ENCODE measurements around the gene C10orf67.
"Not testable (repeated sequence)": the region's sequence is repeated elsewhere in the genome, so short reads cannot be mapped to it uniquely, and the experiment has no call there.

The C10orf67 gene

DNA sequence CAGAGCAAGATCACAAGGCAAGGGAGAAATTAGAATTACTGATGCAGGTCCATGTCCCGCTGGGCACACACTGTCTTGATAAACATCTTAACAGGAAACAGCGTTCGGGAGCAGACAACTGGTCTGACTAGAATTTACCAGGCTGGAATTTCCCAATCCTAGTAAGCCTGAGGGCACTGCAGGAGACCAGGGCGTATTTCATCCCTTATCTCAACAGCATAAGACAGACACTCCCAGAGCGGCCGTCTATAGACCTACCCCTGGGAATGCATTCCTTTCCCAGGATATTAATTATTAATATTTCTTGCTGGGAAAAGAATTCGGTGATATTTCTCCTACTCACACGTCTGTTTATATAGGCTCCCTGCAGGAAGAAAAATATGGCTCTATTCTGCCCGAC, 70.4 kb downstream of the C10orf67 start:
- not testable (repeated sequence) for ATAC-seq (replicated peaks; ENCODE audit: extremely low read depth, poor library complexity, severe bottlenecking)

DNA sequence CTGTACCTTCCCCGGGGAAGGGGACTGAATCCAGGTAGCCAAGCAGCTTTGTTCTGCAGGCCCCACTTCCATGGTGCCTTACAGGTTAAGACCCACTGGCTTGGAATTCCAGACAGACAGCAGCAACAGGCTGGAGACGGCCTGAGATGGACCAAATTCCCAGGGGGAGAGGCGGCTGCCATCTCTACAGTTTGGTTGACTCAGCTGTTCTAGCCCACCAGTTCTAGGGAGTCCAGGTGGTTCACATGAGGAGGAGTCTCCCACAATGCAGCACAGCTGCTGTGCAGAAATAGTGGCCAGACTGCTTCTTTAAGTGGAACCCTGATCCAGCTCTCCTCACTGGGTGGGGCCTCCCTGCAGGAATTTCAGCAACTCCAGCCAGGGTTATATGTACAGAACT, 74.1 kb downstream of the C10orf67 start:
- H3K4me1 Mint-ChIP-seq, result no peaks in the 10 kb centered on the region
- ATAC-seq (replicated peaks; ENCODE audit: extremely low read depth, poor library complexity, severe bottlenecking), result no peak
- DNase-seq (ENCODE audit: low spot score in 2 of 2), result no peak
- H3K27ac Mint-ChIP-seq (ENCODE audit: low read depth), result no peak overlapping the region
- peaks cover 5% of the 10 kb centered on the region for H3K9me3 Mint-ChIP-seq
- peaks cover 2% of the 10 kb centered on the region for H3K27me3 Mint-ChIP-seq
- H3K4me3 Mint-ChIP-seq, result no peak overlapping the region
- no peaks in the 10 kb centered on the region for H3K36me3 Mint-ChIP-seq (ENCODE audit: insufficient read depth)

More for the DNA sequence above, 70.4 kb downstream of the C10orf67 start:
- not testable (repeated sequence) for H3K4me3 Mint-ChIP-seq; H3K27ac Mint-ChIP-seq (ENCODE audit: low read depth); DNase-seq (ENCODE audit: low spot score in 2 of 2); H3K4me1 Mint-ChIP-seq; H3K36me3 Mint-ChIP-seq (ENCODE audit: insufficient read depth); H3K9me3 Mint-ChIP-seq
- H3K27me3 Mint-ChIP-seq, result peaks cover 19% of the 10 kb centered on the region

DNA sequence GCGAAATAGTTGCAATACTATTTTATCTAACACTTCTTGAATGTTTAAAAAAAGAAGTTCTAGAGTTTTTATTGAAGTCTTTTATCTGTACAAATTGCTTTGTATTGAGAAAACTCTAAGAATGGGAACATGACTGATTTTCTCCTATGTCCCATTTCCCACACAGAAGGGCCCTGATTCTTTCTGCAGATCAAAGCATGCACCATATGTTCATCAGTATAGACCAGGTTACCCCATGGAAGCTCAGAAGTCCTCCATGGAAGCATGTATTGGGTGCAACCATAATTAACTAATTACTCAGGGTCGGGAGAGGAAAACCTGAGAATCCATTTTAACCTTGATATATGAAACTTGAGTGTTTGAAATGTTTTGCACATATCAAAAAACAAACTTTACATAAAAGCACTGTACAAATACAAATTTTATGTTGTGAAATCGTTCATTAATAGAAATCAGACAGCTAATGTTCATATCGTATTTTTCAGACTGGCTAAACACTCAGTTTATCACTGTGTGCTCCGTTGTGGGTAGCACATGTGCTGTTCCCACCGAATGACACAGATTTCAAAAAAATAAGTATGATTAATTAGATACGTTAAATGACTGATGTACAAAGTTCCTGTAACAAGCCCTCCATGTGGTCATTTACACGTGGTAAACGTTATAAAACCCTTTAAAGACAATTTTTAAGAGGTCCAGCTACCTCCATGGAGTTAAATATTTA, 81.0 kb downstream of the C10orf67 start:
- Mint-ChIP-seq H3K27me3 (peaks cover 48% of the 10 kb centered on the region), H3K4me1 (no peaks in the 10 kb centered on the region), H3K4me3 (no peak overlapping the region), H3K36me3 (ENCODE audit: insufficient read depth) (peaks cover 2% of the 10 kb centered on the region), H3K27ac (ENCODE audit: low read depth) (no peak overlapping the region), H3K9me3 (no peaks in the 10 kb centered on the region)
- no peak for DNase-seq (ENCODE audit: low spot score in 2 of 2)
- no peak for ATAC-seq (replicated peaks; ENCODE audit: extremely low read depth, poor library complexity, severe bottlenecking)

DNA sequence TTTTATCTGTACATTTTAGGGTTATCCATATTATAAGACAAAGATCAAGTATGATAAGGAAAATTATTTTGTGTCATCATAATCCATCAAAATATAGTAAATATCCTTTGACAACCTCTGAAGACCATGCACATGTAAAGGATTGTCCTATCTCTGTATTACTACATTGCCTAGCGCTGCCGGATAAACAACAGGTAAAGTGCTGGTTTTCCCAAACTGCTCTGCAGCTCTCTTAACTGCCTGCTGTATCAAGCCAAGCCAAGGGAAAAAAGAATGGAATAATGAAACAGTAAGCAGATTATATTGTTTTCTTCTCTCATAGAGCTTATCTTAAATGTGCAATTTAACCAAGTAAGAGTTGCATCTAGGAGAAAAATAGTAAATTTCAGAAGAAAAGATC, 81.7 kb downstream of the C10orf67 start:
- H3K9me3 Mint-ChIP-seq, result no peaks in the 10 kb centered on the region
- DNase-seq (ENCODE audit: low spot score in 2 of 2) (no peak), ATAC-seq (replicated peaks; ENCODE audit: extremely low read depth, poor library complexity, severe bottlenecking) (no peak)
- peaks cover 2% of the 10 kb centered on the region for H3K36me3 Mint-ChIP-seq (ENCODE audit: insufficient read depth)
- no peak overlapping the region for H3K27ac Mint-ChIP-seq (ENCODE audit: low read depth)
- peaks cover 48% of the 10 kb centered on the region for H3K27me3 Mint-ChIP-seq
- H3K4me1 Mint-ChIP-seq, result no peaks in the 10 kb centered on the region
- H3K4me3 Mint-ChIP-seq, result no peak overlapping the region

DNA sequence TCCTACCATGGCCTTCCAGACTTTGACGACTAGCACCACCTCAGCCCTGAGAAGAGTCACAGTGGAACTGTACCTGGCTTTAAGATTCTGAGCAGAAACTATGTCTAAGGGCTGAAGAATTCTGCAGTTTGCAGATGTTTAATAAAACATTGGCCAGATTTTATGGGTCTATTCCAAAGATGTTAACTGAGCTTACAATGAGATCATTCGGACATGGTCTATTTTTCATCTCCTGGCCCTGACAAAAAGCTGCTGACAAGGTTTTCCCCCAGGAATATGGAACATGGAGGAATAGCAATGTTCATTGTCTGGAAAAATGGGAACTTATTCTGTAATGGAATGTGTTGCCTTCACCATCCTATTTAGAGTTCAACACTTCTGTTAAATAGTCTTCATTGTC, 86.1 kb downstream of the C10orf67 start:
- Mint-ChIP-seq H3K9me3 (no peaks in the 10 kb centered on the region), H3K36me3 (ENCODE audit: insufficient read depth) (no peaks in the 10 kb centered on the region), H3K4me3 (no peak overlapping the region), H3K4me1 (no peaks in the 10 kb centered on the region), H3K27ac (ENCODE audit: low read depth) (no peak overlapping the region), H3K27me3 (peaks cover 42% of the 10 kb centered on the region)
- DNase-seq (ENCODE audit: low spot score in 2 of 2) (no peak), ATAC-seq (replicated peaks; ENCODE audit: extremely low read depth, poor library complexity, severe bottlenecking) (no peak)

DNA sequence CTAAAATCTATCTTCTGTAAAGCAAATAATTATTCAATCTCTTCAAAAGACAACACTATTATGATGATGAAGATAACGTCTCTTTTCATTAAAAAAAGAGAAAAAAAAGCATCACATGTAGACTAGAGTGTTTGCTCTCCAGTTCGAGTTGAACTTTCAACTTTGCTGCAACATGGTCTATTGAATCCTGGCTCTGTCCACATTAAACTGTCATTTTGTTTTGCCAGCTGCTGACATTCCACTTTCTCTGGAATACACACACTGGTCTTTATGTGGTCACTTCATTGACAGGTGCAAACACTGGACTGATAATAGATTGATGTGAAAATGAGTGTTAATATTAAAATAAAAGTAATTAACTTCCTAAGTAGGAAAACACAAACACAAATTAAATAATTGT, 90.8 kb downstream of the C10orf67 start:
- DNase-seq (ENCODE audit: low spot score in 2 of 2) (no peak), ATAC-seq (replicated peaks; ENCODE audit: extremely low read depth, poor library complexity, severe bottlenecking) (no peak)
- H3K4me1 Mint-ChIP-seq, result no peaks in the 10 kb centered on the region
- peaks cover 9% of the 10 kb centered on the region for H3K27me3 Mint-ChIP-seq
- H3K36me3 Mint-ChIP-seq (ENCODE audit: insufficient read depth), result no peaks in the 10 kb centered on the region
- H3K9me3 Mint-ChIP-seq, result no peaks in the 10 kb centered on the region
- no peak overlapping the region for H3K27ac Mint-ChIP-seq (ENCODE audit: low read depth)
- no peak overlapping the region for H3K4me3 Mint-ChIP-seq

DNA sequence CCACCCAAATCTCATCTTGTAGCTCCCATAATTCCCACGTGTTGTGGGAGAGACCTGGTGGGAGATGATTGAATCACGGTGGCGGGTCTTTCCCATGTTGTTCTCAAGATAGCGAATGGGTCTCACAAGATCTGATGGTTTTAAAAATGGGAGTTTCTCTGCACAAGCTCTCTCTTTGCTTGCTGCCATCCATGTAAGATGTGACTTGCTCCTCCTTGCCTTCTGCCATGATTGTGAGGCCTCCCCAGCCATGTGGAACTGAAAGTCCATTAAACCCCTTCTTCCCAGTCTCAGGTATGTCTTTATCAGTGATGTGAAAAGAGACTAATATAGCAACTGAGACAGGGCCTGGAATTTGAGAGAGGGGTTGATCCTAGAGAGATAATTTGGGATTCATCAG, 91.7 kb downstream of the C10orf67 start:
- H3K36me3 Mint-ChIP-seq (ENCODE audit: insufficient read depth); DNase-seq (ENCODE audit: low spot score in 2 of 2); H3K4me1 Mint-ChIP-seq; H3K27ac Mint-ChIP-seq (ENCODE audit: low read depth); H3K9me3 Mint-ChIP-seq; H3K4me3 Mint-ChIP-seq; ATAC-seq (replicated peaks; ENCODE audit: extremely low read depth, poor library complexity, severe bottlenecking): not testable (repeated sequence)
- peaks cover 17% of the 10 kb centered on the region for H3K27me3 Mint-ChIP-seq

DNA sequence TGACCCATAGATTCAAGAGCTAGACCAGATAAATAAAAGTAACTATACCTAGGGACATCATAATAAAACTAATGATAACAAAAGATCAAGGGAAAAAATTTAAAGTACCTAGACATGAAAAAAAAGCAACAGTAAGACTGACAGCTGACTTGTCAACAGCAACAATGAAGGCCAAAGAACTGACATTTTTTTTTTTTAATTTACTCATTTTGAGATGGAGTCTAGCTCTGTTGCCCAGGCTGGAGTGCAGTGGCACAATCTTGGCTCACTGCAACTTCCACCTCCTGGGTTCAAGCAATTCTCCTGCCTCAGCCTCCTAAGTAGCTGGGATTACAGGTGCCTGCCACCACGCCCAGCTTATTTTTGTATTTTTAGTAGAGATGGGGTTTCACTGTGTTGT, 102.8 kb downstream of the C10orf67 start:
- DNase-seq (ENCODE audit: low spot score in 2 of 2); H3K4me1 Mint-ChIP-seq; H3K36me3 Mint-ChIP-seq (ENCODE audit: insufficient read depth); H3K4me3 Mint-ChIP-seq; H3K27ac Mint-ChIP-seq (ENCODE audit: low read depth); ATAC-seq (replicated peaks; ENCODE audit: extremely low read depth, poor library complexity, severe bottlenecking); H3K9me3 Mint-ChIP-seq: not testable (repeated sequence)
- peaks cover 56% of the 10 kb centered on the region for H3K27me3 Mint-ChIP-seq

DNA sequence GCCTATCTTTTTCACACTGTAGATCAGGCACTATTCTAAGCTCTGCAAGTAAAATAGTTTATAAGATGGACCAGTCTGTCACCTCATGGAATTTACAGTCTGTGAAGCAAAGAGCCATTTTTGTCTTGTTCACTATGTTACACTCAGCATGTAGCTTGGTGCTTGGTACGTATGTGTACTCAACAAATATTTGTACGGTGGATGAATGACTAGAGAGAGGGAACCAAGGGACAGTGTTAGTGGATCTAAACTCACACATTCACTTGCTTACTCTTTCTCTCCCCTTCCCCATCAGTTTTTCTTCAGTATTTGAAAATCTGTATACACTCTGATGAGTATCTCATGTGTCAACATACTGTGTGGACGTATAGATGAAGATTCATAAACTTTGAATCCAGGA, 106.6 kb downstream of the C10orf67 start:
- no peaks in the 10 kb centered on the region for H3K4me1 Mint-ChIP-seq
- DNase-seq (ENCODE audit: low spot score in 2 of 2) (no peak), ATAC-seq (replicated peaks; ENCODE audit: extremely low read depth, poor library complexity, severe bottlenecking) (no peak)
- no peak overlapping the region for H3K4me3 Mint-ChIP-seq
- no peak overlapping the region for H3K27ac Mint-ChIP-seq (ENCODE audit: low read depth)
- peaks cover 52% of the 10 kb centered on the region for H3K27me3 Mint-ChIP-seq
- H3K36me3 Mint-ChIP-seq (ENCODE audit: insufficient read depth), result no peaks in the 10 kb centered on the region
- peaks cover 12% of the 10 kb centered on the region for H3K9me3 Mint-ChIP-seq

DNA sequence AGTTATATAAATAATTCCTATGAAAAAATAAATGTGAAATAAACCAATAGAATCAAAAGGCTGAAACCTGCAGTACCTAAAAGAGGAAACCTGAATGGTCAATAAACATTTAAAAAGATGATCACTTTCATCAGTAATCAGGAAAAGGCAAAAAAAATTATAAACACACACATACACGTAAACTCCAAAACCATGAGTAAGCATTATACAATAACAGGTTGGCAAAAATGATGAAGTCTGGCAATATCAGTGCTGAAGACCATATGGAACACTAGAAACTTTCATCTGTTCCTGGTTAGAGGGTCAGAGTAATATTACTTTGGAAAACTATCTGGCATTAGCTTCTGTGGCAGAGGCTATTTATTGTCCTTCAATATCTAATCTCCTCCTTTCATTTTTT, 114.0 kb downstream of the C10orf67 start:
- peaks cover 52% of the 10 kb centered on the region for H3K27me3 Mint-ChIP-seq
- H3K4me1 Mint-ChIP-seq, result no peaks in the 10 kb centered on the region
- ATAC-seq (replicated peaks; ENCODE audit: extremely low read depth, poor library complexity, severe bottlenecking) (no peak), DNase-seq (ENCODE audit: low spot score in 2 of 2) (no peak)
- no peaks in the 10 kb centered on the region for H3K36me3 Mint-ChIP-seq (ENCODE audit: insufficient read depth)
- H3K9me3 Mint-ChIP-seq, result peaks cover 11% of the 10 kb centered on the region
- no peak overlapping the region for H3K4me3 Mint-ChIP-seq
- no peak overlapping the region for H3K27ac Mint-ChIP-seq (ENCODE audit: low read depth)

DNA sequence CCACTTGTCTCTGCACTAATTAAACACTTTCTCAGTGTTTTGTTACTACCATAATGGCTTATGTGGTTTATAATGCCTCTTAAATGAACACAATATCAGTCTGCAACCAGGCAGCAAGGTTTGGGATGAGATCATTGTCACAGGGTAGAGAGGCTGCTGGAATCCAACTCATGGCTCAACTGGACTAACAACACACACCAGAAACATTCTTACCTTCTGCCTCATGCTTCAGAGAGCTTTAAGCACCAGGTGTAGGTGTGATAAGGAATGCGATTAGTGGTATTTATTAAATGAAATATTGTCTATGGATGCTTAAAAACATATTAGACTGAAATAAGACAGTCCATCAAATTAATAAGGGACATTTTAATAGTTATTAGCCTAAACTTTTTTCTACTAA, 127.1 kb downstream of the C10orf67 start:
- Mint-ChIP-seq H3K4me3 (no peak overlapping the region), H3K27me3 (peaks cover 47% of the 10 kb centered on the region), H3K36me3 (ENCODE audit: insufficient read depth) (peaks cover 1% of the 10 kb centered on the region), H3K9me3 (no peaks in the 10 kb centered on the region), H3K27ac (ENCODE audit: low read depth) (no peak overlapping the region), H3K4me1 (no peaks in the 10 kb centered on the region)
- DNase-seq (ENCODE audit: low spot score in 2 of 2) (no peak), ATAC-seq (replicated peaks; ENCODE audit: extremely low read depth, poor library complexity, severe bottlenecking) (no peak)

DNA sequence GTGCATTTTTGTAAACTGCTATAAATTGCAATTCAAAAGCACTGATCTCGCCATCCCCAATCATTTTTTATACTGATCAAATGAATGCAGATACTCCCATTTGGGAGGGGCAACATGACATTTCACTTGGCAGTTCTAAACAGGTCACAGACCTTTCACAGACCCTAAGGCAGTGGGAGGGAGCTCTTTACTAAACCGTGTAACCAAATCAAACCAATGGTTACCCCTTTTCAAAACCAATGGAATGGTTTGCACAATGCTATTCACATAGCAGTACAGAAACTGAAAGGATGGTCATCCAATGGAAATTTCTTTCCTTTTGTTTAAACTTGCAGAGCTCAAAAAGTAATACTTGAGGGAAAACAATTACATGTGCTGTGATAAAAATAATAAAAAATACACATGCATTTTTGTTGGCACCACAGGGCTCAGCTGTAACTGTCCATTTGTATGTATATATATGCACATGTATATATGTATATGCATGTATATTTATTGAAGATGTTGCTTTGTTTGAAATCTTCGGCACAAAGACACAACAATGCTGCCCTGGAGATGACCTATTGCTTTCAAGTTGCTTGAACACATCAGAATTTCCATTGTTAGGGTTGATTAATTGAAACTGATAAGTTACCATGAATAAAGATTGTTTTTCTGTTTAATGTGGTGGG, 138.5 kb downstream of the C10orf67 start:
- H3K4me3 Mint-ChIP-seq, result no peak overlapping the region
- no peaks in the 10 kb centered on the region for H3K9me3 Mint-ChIP-seq
- peaks cover 66% of the 10 kb centered on the region for H3K27me3 Mint-ChIP-seq
- DNase-seq (ENCODE audit: low spot score in 2 of 2) (no peak), ATAC-seq (replicated peaks; ENCODE audit: extremely low read depth, poor library complexity, severe bottlenecking) (no peak)
- no peak overlapping the region for H3K27ac Mint-ChIP-seq (ENCODE audit: low read depth)
- H3K36me3 Mint-ChIP-seq (ENCODE audit: insufficient read depth), result no peaks in the 10 kb centered on the region
- H3K4me1 Mint-ChIP-seq, result no peaks in the 10 kb centered on the region

DNA sequence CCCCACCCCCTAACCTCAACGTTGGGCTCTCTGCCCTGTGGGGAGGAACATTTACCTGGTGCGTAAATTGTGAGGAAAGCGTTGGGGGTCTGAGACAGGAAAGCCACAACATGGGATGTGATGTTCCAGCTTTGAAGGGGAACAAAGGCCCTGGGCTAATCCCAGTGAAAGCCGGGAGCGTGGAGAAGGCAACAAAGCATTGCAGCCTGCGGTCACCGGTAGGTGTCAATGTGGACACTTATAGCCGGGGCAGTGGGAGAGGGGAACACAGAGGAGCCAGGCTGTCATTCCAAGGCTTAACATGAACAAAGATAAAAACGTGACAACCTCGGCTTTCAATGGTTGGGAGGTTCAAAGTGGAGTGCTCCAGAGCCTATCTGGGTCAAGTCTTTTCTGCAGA, 139.8 kb downstream of the C10orf67 start:
- Mint-ChIP-seq H3K27me3 (peaks cover 67% of the 10 kb centered on the region), H3K9me3 (no peaks in the 10 kb centered on the region), H3K27ac (ENCODE audit: low read depth) (no peak overlapping the region), H3K36me3 (ENCODE audit: insufficient read depth) (no peaks in the 10 kb centered on the region), H3K4me3 (no peak overlapping the region), H3K4me1 (no peaks in the 10 kb centered on the region)
- DNase-seq (ENCODE audit: low spot score in 2 of 2) (no peak), ATAC-seq (replicated peaks; ENCODE audit: extremely low read depth, poor library complexity, severe bottlenecking) (no peak)
